Retinal pigment epithelial cell (primary cell): ENCODE results near the gene ECT2L.
A peak's percentile ranks its signal among the peaks of the same experiment; 100 is the strongest.

Experiments
- DNase-seq: peaks from one replicate; pipeline ENCODE4 v3.0.0-alpha.2; 2010; ENCODE audit warnings: low read depth
- H3K4me3 ChIP-seq: 2 replicates; pipeline ENCODE4 v1.5.1; 2011; ENCODE audit warnings: mild to moderate bottlenecking, low read length, control low read depth, moderate library complexity
- CTCF ChIP-seq: conservative IDR thresholded peaks from 2 replicates; pipeline ENCODE4 v1.5.1; 2011; ENCODE audit warnings: low read depth, low read length, control low read depth, inconsistent platforms

Gene ECT2L

GRCh38 chr6:138833816-138834539, 38.1 kb downstream of the ECT2L start:
- TF ChIP-seq CTCF = no peak
- H3K4me3 ChIP-seq = no peak overlapping the region
- peak; percentile 90 for DNase-seq

GRCh38 chr6:138837246-138837645, 41.4 kb downstream of the ECT2L start:
- H3K4me3 ChIP-seq = no peak overlapping the region
- DNase-seq = no peak
- TF ChIP-seq CTCF = no peak

- DNase-seq = peak; percentile 68
- H3K4me3 ChIP-seq = no peak overlapping the region
- no peak for TF ChIP-seq CTCF
Measured at GRCh38 chr6:138844192-138844591, 48.3 kb downstream of the ECT2L start.

GRCh38 chr6:138847884-138848283, 52.0 kb downstream of the ECT2L start:
- TF ChIP-seq CTCF = no peak
- no peak for DNase-seq
- H3K4me3 ChIP-seq = no peak overlapping the region

- no peak for TF ChIP-seq CTCF
- DNase-seq = no peak
Measured at GRCh38 chr6:138848461-138848860, 52.6 kb downstream of the ECT2L start.

GRCh38 chr6:138849791-138850190, 53.9 kb downstream of the ECT2L start:
- no peak overlapping the region for H3K4me3 ChIP-seq
- no peak for TF ChIP-seq CTCF
- no peak for DNase-seq

More at GRCh38 chr6:138848461-138848860, 52.6 kb downstream of the ECT2L start:
- H3K4me3 ChIP-seq = no peak overlapping the region

- H3K4me3 ChIP-seq = no peak overlapping the region
- DNase-seq = no peak
- TF ChIP-seq CTCF = no peak
Measured at GRCh38 chr6:138856654-138857053, 60.8 kb downstream of the ECT2L start.
